ENCODE results near the gene IGDCC3. TPM values are rescaled to one million over a fixed set of nuclear protein-coding genes. Genes with fewer than 3 reads are reported as not detected.
"Not testable (repeated sequence)": the region's sequence is repeated elsewhere in the genome, so short reads cannot be mapped to it uniquely, and the experiment has no call there.

Gene IGDCC3
- total RNA-seq, 1 donor from 2014 or later = not detected

GRCh38 chr15:65363766-65364165 is 14.0 kb downstream of the IGDCC3 start:
- no peak for DNase-seq
- H3K9me3 Mint-ChIP-seq = no peaks in the 10 kb centered on the region
- H3K27ac Mint-ChIP-seq = no peak overlapping the region
- H3K4me1 Mint-ChIP-seq = peaks cover 3% of the 10 kb centered on the region
- H3K27me3 Mint-ChIP-seq = peaks cover 30% of the 10 kb centered on the region
- intact Hi-C loops (cut with micrococcal nuclease) = no loop called here
- H3K36me3 Mint-ChIP-seq (ENCODE audit: low read depth) = no peaks in the 10 kb centered on the region
- no peak overlapping the region for H3K4me3 Mint-ChIP-seq

- no peak for DNase-seq
- Mint-ChIP-seq H3K4me1 (peaks cover 3% of the 10 kb centered on the region), H3K27me3 (peaks cover 31% of the 10 kb centered on the region), H3K9me3 (no peaks in the 10 kb centered on the region), H3K36me3 (ENCODE audit: low read depth) (no peaks in the 10 kb centered on the region), H3K4me3 (no peak overlapping the region), H3K27ac (no peak overlapping the region)
- intact Hi-C loops (cut with micrococcal nuclease) = no loop called here
Observed at GRCh38 chr15:65363306-65363705, 14.5 kb downstream of the IGDCC3 start.

- DNase-seq = no peak
- Mint-ChIP-seq H3K4me3 (no peak overlapping the region), H3K4me1 (peaks cover 3% of the 10 kb centered on the region), H3K9me3 (no peaks in the 10 kb centered on the region), H3K27me3 (peaks cover 40% of the 10 kb centered on the region), H3K36me3 (ENCODE audit: low read depth) (no peaks in the 10 kb centered on the region), H3K27ac (no peak overlapping the region)
- intact Hi-C loops (cut with micrococcal nuclease) = no loop called here
Observed at GRCh38 chr15:65362491-65362890, 15.3 kb downstream of the IGDCC3 start.

DNA sequence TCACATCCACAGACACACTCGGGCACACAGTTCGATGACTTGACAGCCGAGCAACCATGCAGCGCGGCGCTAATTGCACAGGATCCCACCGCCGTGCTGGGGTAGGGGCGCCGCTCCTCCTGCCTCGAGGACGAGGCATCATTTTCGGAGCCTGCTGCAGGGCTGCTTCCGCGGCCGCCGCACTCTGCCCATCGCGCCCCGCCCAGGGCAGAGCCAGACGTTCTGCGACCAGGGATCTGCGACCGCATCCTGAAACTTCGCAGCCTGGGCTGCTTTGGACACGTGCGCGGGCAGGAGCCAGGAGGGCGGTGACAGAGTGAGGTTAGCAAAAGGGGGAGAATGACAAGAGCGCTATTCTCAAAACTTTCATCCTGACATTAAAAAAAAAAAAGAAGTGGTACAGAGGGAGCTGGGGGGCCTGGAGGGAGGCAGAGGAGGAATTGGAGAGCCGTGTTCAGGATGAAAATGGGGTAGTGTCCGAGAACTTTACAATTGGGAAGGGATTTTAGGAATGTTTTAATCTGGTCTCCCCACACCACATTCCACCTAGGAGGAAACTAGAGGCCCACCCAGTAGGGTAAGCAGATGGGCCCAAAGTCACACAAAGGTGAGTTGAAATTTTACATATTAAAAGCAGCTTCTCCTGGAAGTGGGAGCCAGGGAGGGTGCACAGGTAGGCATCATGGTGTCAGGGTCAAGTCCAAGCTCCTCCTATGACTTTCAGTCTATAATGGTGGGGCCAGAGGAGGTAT is 15.9 kb downstream of the IGDCC3 start:
- no peak for DNase-seq
- intact Hi-C loops (cut with micrococcal nuclease) = no loop called here
- H3K4me1 Mint-ChIP-seq = peaks cover 3% of the 10 kb centered on the region
- no peaks in the 10 kb centered on the region for H3K9me3 Mint-ChIP-seq
- H3K4me3 Mint-ChIP-seq = no peak overlapping the region
- no peak overlapping the region for H3K27ac Mint-ChIP-seq
- peaks cover 45% of the 10 kb centered on the region for H3K27me3 Mint-ChIP-seq
- no peaks in the 10 kb centered on the region for H3K36me3 Mint-ChIP-seq (ENCODE audit: low read depth)

GRCh38 chr15:65360506-65360905 is 17.3 kb downstream of the IGDCC3 start:
- no peaks in the 10 kb centered on the region for H3K36me3 Mint-ChIP-seq (ENCODE audit: low read depth)
- no peak overlapping the region for H3K4me3 Mint-ChIP-seq
- H3K27ac Mint-ChIP-seq = no peak overlapping the region
- intact Hi-C loops (cut with micrococcal nuclease) = no loop called here
- peaks cover 7% of the 10 kb centered on the region for H3K4me1 Mint-ChIP-seq
- H3K27me3 Mint-ChIP-seq = peaks cover 50% of the 10 kb centered on the region
- no peaks in the 10 kb centered on the region for H3K9me3 Mint-ChIP-seq
- DNase-seq = no peak

DNA sequence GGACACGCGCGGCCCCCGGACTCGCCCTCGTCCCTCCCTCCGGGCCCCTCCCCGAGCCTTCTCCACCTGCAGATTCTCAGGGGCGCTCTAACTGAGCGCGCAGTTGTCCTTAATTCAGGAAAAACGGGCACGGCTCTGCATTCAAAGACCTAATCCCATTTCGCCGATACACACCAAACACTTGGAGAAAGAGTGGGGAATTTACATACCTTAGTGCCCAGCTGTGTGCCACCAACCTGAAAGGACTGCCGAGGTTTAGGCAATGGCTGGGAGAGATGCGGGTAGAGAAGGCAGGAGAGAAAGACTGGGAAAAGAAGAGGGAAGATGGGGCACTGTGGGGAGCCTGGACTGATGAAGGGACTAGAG is 21.8 kb downstream of the IGDCC3 start:
- peaks cover 12% of the 10 kb centered on the region for H3K9me3 Mint-ChIP-seq
- peaks cover 2% of the 10 kb centered on the region for H3K36me3 Mint-ChIP-seq (ENCODE audit: low read depth)
- intact Hi-C loops (cut with micrococcal nuclease) = no loop called here
- no peak for DNase-seq
- H3K27ac Mint-ChIP-seq = no peak overlapping the region
- peak overlapping the region; percentile 5 for H3K4me3 Mint-ChIP-seq
- peaks cover 4% of the 10 kb centered on the region for H3K4me1 Mint-ChIP-seq
- peaks cover 59% of the 10 kb centered on the region for H3K27me3 Mint-ChIP-seq

- Mint-ChIP-seq H3K4me1 (peaks cover 4% of the 10 kb centered on the region), H3K27ac (no peak overlapping the region), H3K9me3 (peaks cover 12% of the 10 kb centered on the region), H3K4me3 (peak overlapping the region; percentile 41), H3K36me3 (ENCODE audit: low read depth) (peaks cover 2% of the 10 kb centered on the region), H3K27me3 (peaks cover 59% of the 10 kb centered on the region)
- intact Hi-C loops (cut with micrococcal nuclease) = no loop called here
- no peak for DNase-seq
Observed at GRCh38 chr15:65355173-65355987, 22.4 kb downstream of the IGDCC3 start.

GRCh38 chr15:65354835-65355172 is 23.0 kb downstream of the IGDCC3 start:
- Mint-ChIP-seq H3K9me3 (peaks cover 12% of the 10 kb centered on the region), H3K4me3 (no peak overlapping the region), H3K36me3 (ENCODE audit: low read depth) (peaks cover 2% of the 10 kb centered on the region), H3K27ac (no peak overlapping the region), H3K27me3 (peaks cover 56% of the 10 kb centered on the region), H3K4me1 (peaks cover 4% of the 10 kb centered on the region)
- intact Hi-C loops (cut with micrococcal nuclease) = no loop called here
- DNase-seq = no peak

DNA sequence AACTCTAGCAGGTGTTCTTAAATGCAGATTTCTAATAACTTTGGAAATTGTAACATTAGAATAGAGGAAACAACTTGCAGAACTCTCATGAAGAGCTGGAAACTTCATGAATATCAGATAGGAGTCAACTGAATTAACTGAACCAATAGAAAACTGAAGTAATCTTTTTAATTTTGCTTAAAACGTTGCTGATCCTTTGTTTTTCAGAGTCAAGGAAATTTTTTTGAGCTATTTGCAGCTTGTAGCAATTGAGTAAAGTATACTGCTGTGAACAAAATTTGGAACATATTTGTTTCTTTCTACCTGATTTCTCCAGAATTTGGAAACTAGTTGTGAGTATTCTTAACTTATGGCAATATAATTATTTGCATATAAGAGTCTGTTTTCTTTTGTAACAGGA is 25.8 kb downstream of the IGDCC3 start:
- intact Hi-C loops (cut with micrococcal nuclease); H3K36me3 Mint-ChIP-seq (ENCODE audit: low read depth); DNase-seq; H3K4me1 Mint-ChIP-seq; H3K27ac Mint-ChIP-seq; H3K4me3 Mint-ChIP-seq: not testable (repeated sequence)
- peaks cover 41% of the 10 kb centered on the region for H3K27me3 Mint-ChIP-seq
- peaks cover 12% of the 10 kb centered on the region for H3K9me3 Mint-ChIP-seq

GRCh38 chr15:65349338-65349737 is 28.5 kb downstream of the IGDCC3 start:
- H3K4me1 Mint-ChIP-seq = no peaks in the 10 kb centered on the region
- no peak overlapping the region for H3K4me3 Mint-ChIP-seq
- H3K27ac Mint-ChIP-seq = no peak overlapping the region
- DNase-seq = no peak
- H3K9me3 Mint-ChIP-seq = peaks cover 9% of the 10 kb centered on the region
- H3K27me3 Mint-ChIP-seq = peaks cover 29% of the 10 kb centered on the region
- peaks cover under 1% of the 10 kb centered on the region for H3K36me3 Mint-ChIP-seq (ENCODE audit: low read depth)
- intact Hi-C loops (cut with micrococcal nuclease) = no loop called here

DNA sequence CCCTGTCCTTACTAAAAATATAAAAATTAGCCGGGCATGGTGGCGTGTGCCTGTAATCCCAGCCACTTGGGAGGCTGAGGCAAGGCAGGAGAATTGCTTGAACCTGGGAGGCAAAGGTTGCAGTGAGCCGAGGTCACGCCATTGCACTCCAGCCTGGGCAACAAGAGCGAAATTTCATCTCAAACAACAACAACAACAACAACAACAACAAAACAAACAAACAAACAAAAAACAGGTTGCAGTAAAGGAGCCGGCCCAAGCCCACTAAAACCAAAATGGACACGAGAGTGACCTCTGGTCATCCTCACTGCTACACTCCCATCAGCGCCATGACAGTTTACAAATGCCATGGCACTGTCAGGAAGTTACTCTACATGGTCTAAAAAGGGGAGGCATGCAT is 30.0 kb downstream of the IGDCC3 start:
- H3K27ac Mint-ChIP-seq; intact Hi-C loops (cut with micrococcal nuclease); H3K4me3 Mint-ChIP-seq; DNase-seq; H3K4me1 Mint-ChIP-seq; H3K9me3 Mint-ChIP-seq; H3K36me3 Mint-ChIP-seq (ENCODE audit: low read depth): not testable (repeated sequence)
- H3K27me3 Mint-ChIP-seq = peaks cover 15% of the 10 kb centered on the region

DNA sequence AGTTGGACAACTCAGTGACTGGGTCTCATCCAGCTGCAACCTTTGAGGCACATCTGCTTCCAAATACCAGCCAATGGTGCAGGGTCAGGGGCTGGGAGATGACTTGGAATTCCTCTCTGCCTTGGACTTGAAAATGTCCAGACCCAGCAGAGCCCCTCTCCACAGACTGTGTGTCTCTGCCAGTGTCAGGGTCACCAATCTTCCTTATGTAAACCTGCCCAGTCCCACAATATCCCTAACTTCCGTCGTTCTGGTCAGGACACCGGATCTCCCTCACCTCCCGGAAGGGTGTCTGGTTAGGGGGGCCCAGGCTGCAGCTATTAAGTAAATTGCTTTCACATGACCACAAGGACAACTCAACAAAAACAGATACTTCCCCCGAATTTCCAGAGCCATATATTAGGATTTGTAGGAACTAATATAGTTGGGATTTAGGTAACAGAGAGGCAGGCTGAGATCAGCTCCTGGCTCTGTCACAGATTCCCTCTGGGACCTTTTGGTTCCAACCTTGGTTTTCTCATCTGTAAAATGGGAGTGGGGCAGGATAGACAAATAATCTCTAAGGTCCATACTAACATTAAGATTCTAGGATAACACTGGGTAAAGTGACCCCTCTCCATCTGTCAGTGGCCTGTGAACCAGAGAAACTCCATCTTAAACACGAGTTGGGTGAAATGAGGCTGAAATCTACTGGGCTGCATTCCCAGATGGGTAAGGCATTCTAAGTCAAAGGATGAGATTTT is 30.8 kb downstream of the IGDCC3 start:
- peaks cover 11% of the 10 kb centered on the region for H3K27me3 Mint-ChIP-seq
- no peak for DNase-seq
- intact Hi-C loops (cut with micrococcal nuclease) = no loop called here

GRCh38 chr15:65344914-65345275 is 32.9 kb downstream of the IGDCC3 start:
- Mint-ChIP-seq H3K9me3 (no peaks in the 10 kb centered on the region), H3K36me3 (ENCODE audit: low read depth) (no peaks in the 10 kb centered on the region), H3K4me3 (no peak overlapping the region), H3K4me1 (no peaks in the 10 kb centered on the region), H3K27ac (no peak overlapping the region), H3K27me3 (peaks cover 14% of the 10 kb centered on the region)
- intact Hi-C loops (cut with micrococcal nuclease) = no loop called here
- DNase-seq = no peak

More for the DNA sequence above, 30.8 kb downstream of the IGDCC3 start:
- no peak overlapping the region for H3K27ac Mint-ChIP-seq
- H3K9me3 Mint-ChIP-seq = no peaks in the 10 kb centered on the region
- no peaks in the 10 kb centered on the region for H3K36me3 Mint-ChIP-seq (ENCODE audit: low read depth)
- no peak overlapping the region for H3K4me3 Mint-ChIP-seq
- H3K4me1 Mint-ChIP-seq = no peaks in the 10 kb centered on the region

Data from activated CD4-positive, alpha-beta T cell treated with anti-CD3 and anti-CD28 coated beads, Interleukin-2, amount 10 ng/mL, durations not matched to agents 24 days and 14 days (primary cell).